Measurements from ENCODE around the gene KIF5C. TPM values are rescaled to one million over a fixed set of nuclear protein-coding genes. Genes with fewer than 3 reads are reported as not detected.
A peak's percentile ranks its signal among the peaks of the same experiment; 100 is the strongest.
"Not testable (repeated sequence)": the region's sequence is repeated elsewhere in the genome, so short reads cannot be mapped to it uniquely, and the experiment has no call there.

Gene KIF5C
- total RNA-seq: 388 TPM

DNA sequence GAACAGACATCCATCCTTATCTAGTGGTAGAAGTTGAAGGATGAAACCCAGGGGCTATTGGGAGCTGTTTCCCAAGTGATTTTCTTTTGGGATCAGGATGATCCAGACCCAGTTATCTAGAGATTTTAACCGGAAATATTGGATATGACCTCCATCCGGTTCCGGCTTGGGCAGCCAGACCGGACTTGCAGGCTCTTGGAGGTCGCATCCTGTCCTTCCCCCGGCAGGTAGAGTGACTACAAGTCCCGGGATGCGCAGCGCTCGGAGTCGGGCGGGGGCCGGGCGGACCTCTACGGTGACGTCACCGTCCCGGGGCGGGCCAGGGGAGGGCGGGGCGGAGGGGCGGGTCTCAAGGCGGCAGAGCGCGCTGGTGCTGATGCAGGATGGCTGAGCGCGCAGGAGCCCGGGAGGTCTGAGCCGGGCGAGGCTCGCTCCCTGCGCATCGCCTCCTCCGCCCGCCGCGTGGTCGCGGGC, at the start of gene KIF5C:
TSS of gene KIF5C (plus strand) at position 360 of the 474 bp plus-strand sequence. CDS start 391 bp downstream, outside the sequence.
- FAIRE-seq (no peak), DNase-seq (ENCODE audit: low spot score in 2 of 2) (peak; percentile 90)

- DNase-seq (ENCODE audit: low spot score in 2 of 2): no peak
- FAIRE-seq: no peak
Measured at GRCh38 chr2:148826791-148827190, 48.2 kb upstream of the KIF5C start.

DNA sequence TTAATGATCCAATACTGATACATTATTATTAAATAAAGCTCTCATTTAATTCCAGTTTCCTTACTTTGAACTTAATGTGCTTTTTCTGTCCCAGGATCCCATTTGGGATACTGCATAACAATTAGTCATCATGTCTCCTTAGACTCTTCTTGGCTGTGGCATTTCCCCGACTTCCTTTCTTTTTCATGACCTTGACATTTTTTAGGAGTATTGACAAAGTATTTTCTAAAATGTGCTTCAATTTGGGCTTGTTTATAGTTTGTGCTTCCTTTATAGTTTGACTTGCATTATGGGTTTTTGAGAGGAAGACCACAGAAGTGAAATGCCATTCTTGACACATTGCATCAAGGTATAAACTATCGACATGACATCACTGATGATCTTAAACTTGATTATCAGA, 46.1 kb upstream of the KIF5C start:
- no peak for DNase-seq (ENCODE audit: low spot score in 2 of 2)
- no peak for FAIRE-seq

GRCh38 chr2:148829618-148830017, 45.4 kb upstream of the KIF5C start:
- DNase-seq (ENCODE audit: low spot score in 2 of 2): no peak
- no peak for FAIRE-seq

GRCh38 chr2:148832637-148833036, 42.4 kb upstream of the KIF5C start:
- DNase-seq (ENCODE audit: low spot score in 2 of 2): no peak
- no peak for FAIRE-seq

- FAIRE-seq: no peak
- no peak for DNase-seq (ENCODE audit: low spot score in 2 of 2)
Measured at GRCh38 chr2:148842050-148842449, 33.0 kb upstream of the KIF5C start.

DNA sequence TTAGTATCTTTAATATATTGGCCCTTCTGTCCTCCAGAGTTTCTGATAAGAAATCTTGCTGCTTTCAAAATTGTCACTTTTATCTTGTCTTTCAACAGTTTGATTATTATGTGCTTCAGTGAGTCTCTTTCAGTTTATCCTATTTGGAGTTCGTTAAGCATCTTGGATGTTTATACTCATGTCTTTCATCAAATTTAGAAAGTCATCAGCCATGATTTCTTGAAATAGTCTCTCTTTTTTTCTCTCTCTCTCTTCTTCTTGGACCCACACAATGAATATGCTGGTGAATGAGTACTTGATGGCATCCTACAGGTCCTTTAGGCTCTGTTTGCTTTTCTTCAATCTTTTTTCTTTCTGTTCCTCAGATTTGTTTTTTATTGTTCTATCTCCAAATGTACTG, 26.9 kb upstream of the KIF5C start:
- no peak for FAIRE-seq

GRCh38 chr2:148853458-148853857, 21.6 kb upstream of the KIF5C start:
- DNase-seq (ENCODE audit: low spot score in 2 of 2) (no peak), FAIRE-seq (no peak)

More for the DNA sequence above, 26.9 kb upstream of the KIF5C start:
- no peak for DNase-seq (ENCODE audit: low spot score in 2 of 2)

- FAIRE-seq: no peak
- no peak for DNase-seq (ENCODE audit: low spot score in 2 of 2)
Measured at GRCh38 chr2:148860037-148860436, 15.0 kb upstream of the KIF5C start.

DNA sequence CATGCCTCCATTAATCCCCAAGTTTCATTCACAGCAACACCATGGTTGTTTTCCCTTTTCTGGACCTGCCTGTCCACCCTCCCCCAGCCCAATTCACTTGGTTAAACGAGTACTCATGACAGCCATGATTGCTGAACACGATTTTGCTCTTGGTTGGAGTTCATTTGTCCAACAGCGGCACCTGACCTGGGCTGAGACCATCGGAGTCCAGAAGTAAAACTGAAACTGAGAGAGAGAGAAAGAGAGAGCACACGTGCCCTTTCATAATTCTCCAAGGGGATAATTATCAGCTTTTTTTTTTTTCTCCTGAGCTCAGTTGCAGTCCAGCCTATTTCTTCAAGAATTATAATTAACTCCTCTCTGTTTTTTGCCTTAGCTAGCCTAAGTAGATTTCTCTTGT, 13.7 kb upstream of the KIF5C start:
- FAIRE-seq: no peak
- DNase-seq (ENCODE audit: low spot score in 2 of 2): no peak

DNA sequence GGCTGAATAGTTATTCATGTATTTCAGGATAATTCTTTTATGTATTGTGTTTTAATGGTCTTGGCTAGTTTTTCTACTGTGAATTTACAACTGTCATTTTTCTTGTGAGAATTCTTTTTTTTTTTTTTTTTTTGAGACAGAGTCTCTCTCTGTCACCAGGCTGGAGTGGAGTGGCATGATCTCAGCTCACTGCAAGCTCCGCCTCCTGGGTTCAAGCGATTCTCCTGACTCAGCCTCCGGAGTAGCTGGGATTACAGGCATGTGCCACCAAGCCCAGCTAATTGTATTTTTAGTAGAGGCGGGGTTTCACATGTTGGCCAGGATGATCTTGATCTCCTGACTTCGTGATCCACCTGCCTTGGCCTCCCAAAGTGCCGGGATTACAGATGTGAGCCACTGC, 12.5 kb upstream of the KIF5C start:
- not testable (repeated sequence) for FAIRE-seq; DNase-seq (ENCODE audit: low spot score in 2 of 2)

- FAIRE-seq: no peak
- DNase-seq (ENCODE audit: low spot score in 2 of 2): no peak
Measured at GRCh38 chr2:148865512-148865911, 9.5 kb upstream of the KIF5C start.

GRCh38 chr2:148866091-148866490, 8.9 kb upstream of the KIF5C start:
- DNase-seq (ENCODE audit: low spot score in 2 of 2) (no peak), FAIRE-seq (no peak)

GRCh38 chr2:148867079-148867769, 7.8 kb upstream of the KIF5C start:
- DNase-seq (ENCODE audit: low spot score in 2 of 2) (no peak), FAIRE-seq (no peak)

GRCh38 chr2:148875387-148876051, 492 bp downstream of the KIF5C start:
- DNase-seq (ENCODE audit: low spot score in 2 of 2) (peak; percentile 30 to 62), FAIRE-seq (no peak)

- peak; percentile 37 to 47 for DNase-seq (ENCODE audit: low spot score in 2 of 2)
- FAIRE-seq: no peak
Measured at GRCh38 chr2:148876202-148876594, 1.2 kb downstream of the KIF5C start.

- DNase-seq (ENCODE audit: low spot score in 2 of 2) (peak; percentile 61 to 69), FAIRE-seq (no peak)
Measured at GRCh38 chr2:148876595-148877402, 1.8 kb downstream of the KIF5C start.

GRCh38 chr2:148877403-148877740, 2.3 kb downstream of the KIF5C start:
- no peak for DNase-seq (ENCODE audit: low spot score in 2 of 2)
- no peak for FAIRE-seq

DNA sequence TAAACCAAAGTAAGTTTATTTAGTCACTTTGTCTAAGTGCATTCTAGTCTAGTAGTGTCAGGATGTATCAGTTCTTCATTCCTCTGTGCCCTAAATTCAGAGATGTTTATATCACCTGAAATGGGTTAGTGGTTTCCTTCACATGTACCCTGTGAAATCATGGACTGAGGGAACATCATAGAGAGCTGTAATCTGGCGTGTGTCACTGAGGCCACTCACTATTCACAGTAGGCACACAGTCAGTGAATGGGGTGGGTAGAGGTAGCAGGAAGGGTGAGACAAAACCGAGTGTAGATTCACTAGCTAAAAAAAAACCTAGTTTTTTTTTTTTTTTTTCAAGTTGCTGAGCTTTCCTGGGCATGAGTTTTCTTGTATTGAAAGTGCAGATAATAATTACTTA, 5.6 kb downstream of the KIF5C start:
- no peak for FAIRE-seq
- no peak for DNase-seq (ENCODE audit: low spot score in 2 of 2)

DNA sequence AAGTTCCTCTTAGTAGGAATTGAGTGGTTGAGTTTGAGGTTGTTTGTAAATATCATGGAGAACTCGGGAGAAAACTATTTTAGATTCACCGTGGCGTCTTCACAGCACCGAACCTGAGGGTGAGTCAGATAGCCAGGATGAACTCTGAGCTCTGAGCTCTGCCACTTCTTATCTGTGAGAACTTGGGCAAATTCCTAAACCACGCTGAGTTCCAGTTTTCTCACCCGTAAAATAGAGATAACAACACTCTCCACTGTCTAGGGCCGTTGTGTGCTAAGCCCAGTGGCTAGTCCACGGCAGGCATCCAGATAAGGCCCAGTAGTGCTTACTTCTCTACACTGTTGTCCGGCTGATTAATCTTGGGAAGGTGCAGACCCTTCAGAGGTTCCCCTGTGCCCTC, 7.0 kb downstream of the KIF5C start:
- no peak for FAIRE-seq
- DNase-seq (ENCODE audit: low spot score in 2 of 2): no peak

GRCh38 chr2:148885209-148885608, 10.2 kb downstream of the KIF5C start:
- DNase-seq (ENCODE audit: low spot score in 2 of 2) (no peak), FAIRE-seq (no peak)
